Lower leg skin (tissue), 4 donors: Measurements from ENCODE around the gene SCAI. TPM values are rescaled to one million over a fixed set of nuclear protein-coding genes. Genes with fewer than 3 reads are reported as not detected.
"Not testable (repeated sequence)": the region's sequence is repeated elsewhere in the genome, so short reads cannot be mapped to it uniquely, and the experiment has no call there.

Source experiments
- DNase-seq, 2 donors: peaks; one replicate each; pipeline ENCODE4 v3.0.0-alpha.2; 2019; ENCODE audit warnings: low spot score in 2 of 2
- H3K4me3 ChIP-seq: fragments of 200-600 bp; sonication (generic); 2 replicates; pipeline ENCODE4 v1.5.1; 2017; ENCODE audit warnings: mild to moderate bottlenecking, low read depth; ENCODE audit not compliant: poor library complexity, severe bottlenecking
- CTCF ChIP-seq, 3 donors: fragments of 450-650 bp; IDR thresholded peaks; one replicate each; pipeline ENCODE4 v1.5.1; 2016; ENCODE audit warnings: antibody characterized with exemption in 3 of 3, mild to moderate bottlenecking in 3 of 3, moderate library complexity in 2 of 3
- POLR2A ChIP-seq, 2 donors: fragments of 450-650 bp; IDR thresholded peaks; one replicate each; pipeline ENCODE4 v1.6.1; 2016 to 2017; ENCODE audit warnings: antibody characterized with exemption in 2 of 2, mild to moderate bottlenecking in 1 of 2, moderate library complexity in 1 of 2
- WGBS, 2 donors: methylation state at CpG; one replicate each; pipeline ENCODE4 v1.1.5; 2018; 5-methylcytosine and 5-hydroxymethylcytosine counted together
- intact Hi-C: fragments of 100-400 bp; cut with DNase I; formaldehyde crosslinking; loops from one replicate; pipeline ENCODE4 v1.15.0; 2023; ENCODE audit warnings: low total_unique reads
- total RNA-seq, 4 donors: library from RNA; depleted of rRNA; stranded (reverse); fragments of >200 nt; gene quantifications; one replicate each; pipeline ENCODE4 v1.1.0, GENCODE V29; 2016

SCAI gene
- total RNA-seq, 4 donors from 2014 or later = 2.9 to 9.2 (median 5.8) TPM

GRCh38 chr9:124934290-124934689 is 209.0 kb downstream of the SCAI start:
- H3K4me3 ChIP-seq = no peak overlapping the region
- TF ChIP-seq POLR2A (IDR thresholded peaks at IDR 0.05) (no peak), CTCF (IDR thresholded peaks at IDR 0.05) (no peak)
- DNase-seq = no peak
- intact Hi-C loops = no loop called here

- no peak overlapping the region for H3K4me3 ChIP-seq
- no peak for DNase-seq
- TF ChIP-seq CTCF (IDR thresholded peaks at IDR 0.05) = no peak
- TF ChIP-seq POLR2A (IDR thresholded peaks at IDR 0.05) = no peak
- WGBS, 2 donors = 79 to 90% methylated on average over 1 of the region's 1 CpG
- intact Hi-C loops = no loop called here
These were observed 211.0 kb downstream of the SCAI start for GRCh38 chr9:124932333-124932732.

DNA sequence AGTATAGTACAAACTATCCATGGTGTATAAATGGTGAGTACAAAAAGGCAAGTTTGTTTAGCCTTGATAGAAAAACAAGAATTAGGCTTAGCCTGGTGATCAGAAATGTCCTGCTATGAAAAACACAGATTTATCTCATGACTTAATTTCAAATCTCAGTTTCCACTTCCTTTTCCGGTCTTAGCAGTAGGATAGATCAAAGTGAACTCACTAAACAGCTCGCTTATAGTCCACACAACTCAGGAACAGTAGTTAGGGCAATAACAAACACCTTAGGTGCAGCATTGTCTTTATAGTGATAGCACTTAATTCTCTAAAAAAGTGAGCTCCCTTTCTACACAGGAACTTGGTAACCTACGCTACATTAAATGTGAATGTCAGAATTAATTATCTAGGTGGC is 213.9 kb downstream of the SCAI start:
- intact Hi-C loops = no loop called here
- TF ChIP-seq POLR2A (IDR thresholded peaks at IDR 0.05) = no peak
- TF ChIP-seq CTCF (IDR thresholded peaks at IDR 0.05) = no peak
- WGBS, 2 donors = 88 to 91% methylated on average over 3 of the region's 3 CpGs
- no peak overlapping the region for H3K4me3 ChIP-seq
- no peak for DNase-seq

DNA sequence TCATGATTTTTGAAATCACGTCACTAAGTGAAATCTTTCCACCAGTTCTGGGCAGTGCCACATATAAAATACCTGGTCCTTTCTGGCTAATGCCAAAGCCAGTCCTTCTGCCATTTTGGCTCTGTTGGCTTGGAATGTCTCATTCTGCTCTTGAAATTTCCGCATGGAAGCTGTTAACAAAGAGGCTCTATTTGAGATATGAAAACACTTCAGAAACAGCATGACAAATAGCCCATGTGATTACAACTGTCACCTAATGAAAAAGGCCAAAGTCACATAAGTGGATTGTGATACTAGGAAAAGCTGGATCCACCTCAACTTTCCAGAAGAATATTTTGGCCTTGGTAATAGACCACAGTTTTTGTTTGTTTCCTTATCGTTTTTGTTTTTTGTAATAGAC is 215.2 kb downstream of the SCAI start:
- 85 to 91% methylated on average over 3 of the region's 3 CpGs for WGBS, 2 donors
- no peak for DNase-seq
- H3K4me3 ChIP-seq = no peak overlapping the region
- intact Hi-C loops = no loop called here
- no peak for TF ChIP-seq CTCF (IDR thresholded peaks at IDR 0.05)
- no peak for TF ChIP-seq POLR2A (IDR thresholded peaks at IDR 0.05)

- intact Hi-C loops, DNase-seq, H3K4me3 ChIP-seq: not testable (repeated sequence)
- 83% methylated on average over 6 of the region's 6 CpGs for WGBS, 2 donors
These were observed 222.9 kb downstream of the SCAI start for GRCh38 chr9:124920394-124920793.

- intact Hi-C loops = no loop called here
- 77 to 96% methylated on average over 5 of the region's 5 CpGs for WGBS, 2 donors
- H3K4me3 ChIP-seq = no peak overlapping the region
- no peak for TF ChIP-seq CTCF (IDR thresholded peaks at IDR 0.05)
- TF ChIP-seq POLR2A (IDR thresholded peaks at IDR 0.05) = no peak
- no peak for DNase-seq
These were observed 228.4 kb downstream of the SCAI start for GRCh38 chr9:124914753-124915405.
